HG03442 (cell line): ENCODE measurements around the gene GAPDHS.

ENCODE experiments used
- ATAC-seq: cut with Tn5 transposase; IDR thresholded peaks from one replicate; pipeline ENCODE4 v1.9.1; 2021; ENCODE audit warnings: mild to moderate bottlenecking, moderate library complexity; ENCODE audit not compliant: unreplicated experiment

GAPDHS gene

GRCh38 chr19:35509861-35510625 is 23.2 kb upstream of the GAPDHS start:
- ATAC-seq: no peak

- no peak for ATAC-seq
These were observed 22.7 kb upstream of the GAPDHS start for GRCh38 chr19:35510626-35510964.

GRCh38 chr19:35511337-35511736 is 21.9 kb upstream of the GAPDHS start:
- ATAC-seq: no peak

GRCh38 chr19:35512831-35513627 is 20.2 kb upstream of the GAPDHS start:
- no peak for ATAC-seq

- no peak for ATAC-seq
These were observed 19.5 kb upstream of the GAPDHS start, which contains the start of gene DMKN for GRCh38 chr19:35513628-35514281. Gene DMKN (minus strand): TSS chr19:35513649. CDS start chr19:35513475, 174 bp downstream.

- no peak for ATAC-seq
These were observed 18.9 kb upstream of the GAPDHS start for GRCh38 chr19:35514282-35514809.

GRCh38 chr19:35516310-35516709 is 16.9 kb upstream of the GAPDHS start:
- ATAC-seq: no peak

- ATAC-seq: no peak
These were observed 15.9 kb upstream of the GAPDHS start for GRCh38 chr19:35517342-35517741.

GRCh38 chr19:35518313-35518712 is 14.9 kb upstream of the GAPDHS start:
- ATAC-seq: no peak

GRCh38 chr19:35519291-35519690 is 14.0 kb upstream of the GAPDHS start:
- no peak for ATAC-seq

- ATAC-seq: no peak
These were observed 12.0 kb upstream of the GAPDHS start for GRCh38 chr19:35521124-35521743.

- no peak for ATAC-seq
These were observed 10.4 kb upstream of the GAPDHS start for GRCh38 chr19:35522745-35523327.

- ATAC-seq: no peak
These were observed 8.9 kb upstream of the GAPDHS start for GRCh38 chr19:35524181-35524837.

- ATAC-seq: no peak
These were observed 7.4 kb upstream of the GAPDHS start for GRCh38 chr19:35525873-35526272.

GRCh38 chr19:35528218-35529038 is 4.8 kb upstream of the GAPDHS start, which contains the start of gene SBSN:
Gene SBSN (minus strand): TSS chr19:35528311. CDS start chr19:35528281, 30 bp downstream.
- no peak for ATAC-seq

- ATAC-seq: no peak
These were observed 3.7 kb upstream of the GAPDHS start for GRCh38 chr19:35529241-35530218.

GRCh38 chr19:35531291-35531690 is 2.0 kb upstream of the GAPDHS start:
- no peak for ATAC-seq

GRCh38 chr19:35533822-35534392 is 651 bp downstream of the GAPDHS start:
- no peak for ATAC-seq
